HG03064 (cell line): ENCODE measurements around the gene MAML1.
"Not testable (repeated sequence)": the region's sequence is repeated elsewhere in the genome, so short reads cannot be mapped to it uniquely, and the experiment has no call there.

Experiments
- ATAC-seq: cut with Tn5 transposase; IDR thresholded peaks from one replicate; pipeline ENCODE4 v1.9.1; 2021; ENCODE audit warnings: low read depth; ENCODE audit not compliant: unreplicated experiment

MAML1 gene

DNA sequence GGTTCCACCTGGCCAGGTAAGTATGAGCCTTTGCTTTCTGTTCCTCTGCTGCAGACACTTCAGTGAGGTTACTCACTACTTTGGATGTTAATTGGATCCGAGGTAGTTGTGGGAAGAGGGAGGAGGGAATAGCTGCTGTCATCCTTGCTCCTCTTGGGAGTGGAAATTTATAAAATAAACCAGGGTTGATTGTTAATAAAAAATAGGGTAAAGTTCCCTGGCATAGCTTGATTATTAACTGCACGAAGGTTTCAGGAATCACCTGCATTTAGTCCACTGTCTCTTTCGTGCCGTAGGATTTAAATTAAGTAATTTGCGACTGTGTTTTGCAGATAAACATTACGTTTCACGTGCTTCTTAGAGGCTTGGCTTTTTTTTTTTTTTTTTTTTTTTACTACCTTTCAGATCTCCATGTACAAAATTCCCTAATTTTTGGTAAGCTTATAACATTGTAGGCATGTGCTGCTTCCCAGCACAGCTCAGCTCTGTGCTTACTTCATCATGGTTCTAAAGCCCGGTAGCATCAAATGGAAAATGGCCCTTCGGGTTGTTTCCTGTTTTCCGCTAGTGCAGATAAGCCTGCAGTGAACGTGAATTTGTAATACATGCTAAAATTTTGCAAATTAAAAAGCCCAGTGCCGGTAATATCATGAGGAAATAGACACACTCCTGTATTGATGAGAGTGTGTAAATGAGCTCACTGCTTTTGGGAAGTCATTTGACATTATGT is 34.3 kb downstream of the MAML1 start:
- no peak for ATAC-seq

DNA sequence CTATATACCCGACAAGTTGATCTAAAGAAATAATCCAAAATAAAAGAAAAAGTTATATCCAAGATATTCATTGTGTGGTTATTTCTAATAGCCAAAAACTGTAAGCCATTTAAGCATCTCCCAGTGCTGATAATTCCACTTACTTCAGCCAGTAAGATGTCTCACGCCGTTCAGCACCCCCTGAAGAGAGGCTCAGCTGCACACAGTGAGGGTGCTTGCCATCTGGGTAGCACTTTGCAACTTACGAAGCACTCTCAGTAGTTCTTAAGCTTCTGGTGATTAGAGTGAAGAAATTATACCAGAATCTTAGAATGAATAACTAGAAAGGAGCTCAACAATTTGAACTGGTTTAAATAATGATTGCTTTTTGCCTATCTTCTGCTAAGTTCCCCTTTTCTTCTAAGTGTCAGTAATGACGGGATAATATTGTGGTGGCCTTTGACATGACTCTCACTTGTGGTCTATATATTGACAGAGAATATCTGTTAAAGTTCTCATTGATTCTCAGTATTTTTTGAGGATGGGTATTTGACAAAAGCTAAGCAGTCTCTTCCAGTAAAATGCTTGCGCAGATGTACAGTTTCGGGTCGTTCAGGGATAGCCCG is 35.0 kb downstream of the MAML1 start:
- no peak for ATAC-seq

DNA sequence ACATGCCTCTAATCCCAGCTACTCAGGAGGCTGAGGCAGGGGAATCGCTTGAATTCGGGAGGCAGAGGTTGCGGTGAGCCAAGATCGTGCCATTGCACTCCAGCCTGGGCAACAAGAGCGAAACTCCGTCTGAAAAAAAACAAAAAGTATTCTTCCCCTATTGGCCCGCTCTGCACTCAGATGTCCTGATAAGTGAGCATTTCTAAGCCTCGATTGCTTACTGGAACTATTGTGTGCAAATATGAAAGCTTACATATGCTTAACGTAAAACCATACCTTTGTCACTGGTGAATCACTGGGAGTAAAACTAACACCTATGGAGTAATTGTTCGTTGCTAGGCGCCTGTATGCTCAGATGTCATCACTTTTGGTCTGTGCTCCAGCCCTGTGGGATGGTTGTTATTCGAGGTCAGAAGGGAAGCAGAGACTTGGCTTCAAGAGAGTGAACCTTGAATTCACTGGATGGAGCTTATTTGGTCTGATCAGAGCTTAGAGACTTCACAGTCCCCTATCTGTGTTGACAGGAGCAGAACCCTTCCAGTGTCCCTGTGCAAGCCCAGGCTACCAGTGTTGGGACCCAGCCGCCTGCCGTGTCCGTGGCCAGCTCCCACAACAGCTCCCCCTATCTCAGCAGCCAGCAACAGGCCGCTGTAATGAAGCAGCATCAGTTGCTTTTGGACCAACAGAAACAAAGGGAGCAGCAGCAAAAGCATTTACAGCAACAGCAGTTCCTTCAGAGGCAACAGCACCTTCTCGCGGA is 35.9 kb downstream of the MAML1 start:
- ATAC-seq, result no peak

DNA sequence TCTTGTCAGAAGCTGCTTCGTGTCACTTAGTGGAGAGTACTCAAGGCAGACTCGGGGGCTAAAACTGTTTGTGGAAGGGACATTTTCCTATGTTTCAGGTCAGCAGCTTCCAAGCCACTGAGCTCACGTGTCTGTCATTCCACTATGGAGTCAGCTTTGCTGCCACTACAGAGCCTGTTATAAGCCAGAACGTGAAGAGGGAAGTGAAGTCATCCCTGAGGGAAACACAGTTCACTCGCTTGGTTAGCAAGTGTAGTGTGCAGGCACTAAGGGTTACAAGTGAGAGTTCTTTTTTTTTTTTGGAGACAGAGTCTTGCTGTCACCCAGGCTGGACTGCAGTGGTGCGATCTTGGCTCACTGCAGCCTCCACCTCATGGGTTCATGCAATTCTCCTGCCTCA is 36.6 kb downstream of the MAML1 start:
- ATAC-seq, result no peak

DNA sequence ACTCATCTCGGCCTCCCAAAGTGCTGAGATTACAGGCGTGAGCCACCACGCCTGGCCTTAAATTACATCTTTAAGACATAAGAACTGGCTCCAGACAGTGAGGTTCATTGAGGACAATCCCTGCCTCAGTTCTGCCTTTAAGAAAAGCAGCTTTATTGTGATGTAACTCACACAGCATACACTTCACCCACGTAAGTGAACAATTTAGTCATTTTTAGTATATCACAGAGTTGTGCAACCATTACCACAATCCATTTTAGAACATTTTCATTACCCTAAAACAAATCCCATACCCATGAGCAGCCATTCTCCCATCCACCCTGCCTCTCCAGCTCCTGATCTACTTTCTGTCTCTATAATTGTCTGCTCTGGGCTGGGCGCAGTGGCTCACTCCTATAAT is 37.2 kb downstream of the MAML1 start:
- ATAC-seq, result no peak

DNA sequence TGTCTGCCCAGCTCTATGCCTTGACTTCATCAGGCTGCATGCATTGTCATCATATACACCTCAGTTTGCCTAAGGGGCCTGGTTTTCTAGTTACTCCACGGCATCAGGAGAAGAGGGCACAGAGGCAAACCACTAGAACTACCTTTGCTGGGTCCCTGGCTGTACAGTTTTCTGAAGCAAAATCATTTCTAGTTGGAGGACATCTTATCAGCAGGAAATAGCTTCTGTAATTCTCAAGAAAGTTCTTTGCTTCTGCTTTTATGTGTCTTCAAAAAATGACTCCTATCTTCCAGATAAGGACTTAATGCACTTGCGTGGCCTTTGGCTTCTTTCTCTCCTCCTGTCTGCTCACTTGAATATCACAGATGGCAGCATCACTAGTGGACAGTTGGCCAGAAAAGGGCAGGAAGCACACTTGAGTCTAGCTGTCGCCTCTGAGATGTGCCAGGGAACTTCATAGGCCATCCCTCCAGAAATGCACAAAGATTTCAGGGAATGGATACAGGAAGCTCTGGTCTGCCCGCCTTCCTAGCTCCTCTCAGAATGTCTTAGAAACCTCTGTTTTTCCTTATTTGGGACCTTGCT is 38.8 kb downstream of the MAML1 start:
- no peak for ATAC-seq

DNA sequence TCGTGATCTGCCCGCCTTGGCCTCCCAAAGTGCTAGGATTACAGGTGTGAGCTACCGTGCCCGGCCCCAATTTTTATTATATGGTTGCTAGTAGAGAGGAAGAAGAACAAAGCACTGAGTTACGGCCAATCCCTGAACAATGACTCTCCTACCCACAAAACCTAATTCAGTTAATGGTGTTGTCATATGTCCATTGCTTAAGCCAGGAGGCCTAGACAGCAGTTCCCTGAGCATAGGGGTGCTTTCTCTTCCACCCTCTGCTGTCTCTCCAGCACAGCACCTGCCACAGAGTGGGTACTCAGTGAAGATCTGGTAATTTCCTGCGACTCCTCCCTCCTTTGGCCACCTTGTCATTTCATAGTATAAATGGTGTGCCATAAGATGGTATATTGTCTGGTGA is 39.7 kb downstream of the MAML1 start:
- ATAC-seq, result no peak

DNA sequence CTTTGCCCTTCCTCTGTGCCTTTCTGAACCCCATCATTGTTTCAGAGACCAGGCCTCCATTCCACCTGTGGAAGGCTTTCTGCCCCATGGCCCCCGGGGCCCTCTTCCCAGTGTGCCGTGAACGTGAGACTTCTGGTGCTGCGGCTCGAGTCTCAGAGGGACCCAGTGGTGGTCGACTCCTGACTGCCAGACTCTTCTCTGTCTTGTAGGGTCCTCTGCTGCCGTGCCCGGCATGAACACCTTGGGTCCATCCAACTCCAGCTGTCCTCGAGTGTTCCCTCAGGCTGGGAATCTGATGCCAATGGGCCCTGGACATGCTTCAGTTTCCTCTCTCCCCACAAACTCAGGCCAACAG is 41.0 kb downstream of the MAML1 start:
- ATAC-seq, result no peak

DNA sequence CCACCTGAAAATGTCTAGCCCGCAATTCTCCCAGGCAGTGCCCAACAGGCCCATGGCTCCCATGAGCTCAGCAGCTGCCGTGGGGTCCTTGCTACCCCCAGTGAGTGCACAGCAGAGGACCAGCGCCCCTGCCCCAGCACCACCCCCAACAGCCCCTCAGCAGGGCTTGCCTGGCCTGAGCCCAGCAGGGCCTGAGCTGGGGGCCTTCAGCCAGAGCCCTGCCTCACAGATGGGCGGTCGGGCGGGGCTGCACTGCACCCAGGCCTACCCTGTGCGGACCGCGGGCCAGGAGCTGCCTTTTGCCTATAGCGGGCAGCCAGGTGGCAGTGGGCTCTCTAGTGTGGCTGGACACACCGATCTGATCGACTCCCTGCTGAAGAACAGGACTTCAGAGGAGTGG is 41.8 kb downstream of the MAML1 start:
- ATAC-seq, result no peak

DNA sequence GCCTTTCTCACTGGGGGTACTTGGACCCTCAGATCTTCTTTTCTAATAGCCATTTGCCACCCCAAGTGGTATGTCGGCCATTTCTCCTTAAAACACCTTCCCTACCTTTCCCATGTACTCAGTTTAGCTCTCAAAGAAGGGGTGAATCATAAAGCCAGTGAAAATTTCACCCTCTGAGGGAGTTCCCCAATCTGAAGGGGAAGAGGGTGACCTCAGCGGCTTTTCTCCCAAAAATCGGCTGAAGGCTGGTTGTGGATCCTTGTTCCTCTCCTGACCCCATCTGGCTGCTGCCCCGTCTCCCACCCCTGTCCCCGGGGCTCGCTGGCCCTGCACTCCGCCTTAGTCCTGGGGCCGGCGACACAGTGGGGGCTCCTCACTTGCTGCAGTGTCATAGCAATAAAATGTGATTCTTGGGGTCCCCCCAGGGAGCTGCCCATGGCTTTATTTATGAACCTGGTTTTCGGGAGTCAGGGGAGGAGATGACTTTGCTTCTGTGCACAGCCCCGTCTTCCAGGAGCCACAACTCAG is 43.9 kb downstream of the MAML1 start:
- ATAC-seq, result no peak

DNA sequence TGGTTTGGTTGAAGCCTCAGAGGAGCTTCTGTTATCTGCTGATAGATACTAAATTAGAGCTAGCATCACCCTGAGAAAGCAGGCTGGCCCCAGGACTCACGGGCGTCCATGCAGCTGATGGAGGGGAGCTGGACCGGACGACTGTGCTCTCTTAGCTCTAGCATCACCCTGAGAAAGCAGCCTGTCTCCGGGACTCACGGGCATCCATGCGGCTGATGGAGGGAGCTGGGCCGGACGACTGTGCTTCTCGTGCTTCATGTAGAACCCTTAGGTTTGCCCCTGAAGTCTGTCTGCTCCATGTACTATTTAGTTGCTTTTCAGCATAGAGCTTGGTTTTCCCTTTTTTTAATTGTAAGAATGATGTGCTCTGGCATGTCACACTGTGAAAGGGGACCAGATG is 44.8 kb downstream of the MAML1 start:
- ATAC-seq, result no peak

DNA sequence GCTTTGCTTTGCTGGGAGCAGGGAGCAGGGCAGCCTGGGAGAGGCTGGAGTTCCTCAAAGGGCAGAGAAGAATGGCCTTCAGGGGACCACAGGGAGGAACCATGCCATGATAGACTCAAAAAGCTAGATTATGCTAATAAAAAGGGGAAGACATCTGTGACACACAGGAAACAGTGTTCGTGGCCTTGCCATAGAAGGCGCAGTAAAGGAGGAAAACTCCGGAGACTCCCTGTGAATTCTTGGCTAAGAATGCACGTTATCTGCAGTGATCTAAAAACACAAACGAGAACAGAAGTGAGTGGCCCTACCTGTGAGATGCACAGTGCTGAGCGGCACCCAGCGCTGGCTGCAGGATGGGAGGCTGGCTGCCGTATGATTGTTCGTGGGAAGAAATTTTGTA is 45.3 kb downstream of the MAML1 start:
- ATAC-seq, result no peak

DNA sequence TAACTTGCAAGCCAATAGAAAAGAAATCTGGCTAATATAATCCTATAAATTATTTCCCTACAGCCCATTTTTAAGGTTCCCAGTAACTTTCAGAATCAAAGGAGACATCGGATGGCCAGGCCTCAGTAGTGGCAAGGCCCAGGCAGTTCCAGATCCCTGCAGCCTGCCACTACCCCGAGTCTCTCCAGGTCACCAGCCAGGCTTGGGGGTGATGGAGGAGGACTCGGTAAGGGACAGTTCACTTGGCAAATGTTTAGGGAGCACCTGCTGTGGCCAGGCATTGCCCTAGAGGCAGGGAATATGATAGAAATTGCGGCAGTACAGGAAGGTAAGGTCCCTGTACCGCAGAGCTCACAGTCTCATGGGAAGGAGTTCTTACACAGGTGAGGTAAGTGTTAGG is 46.0 kb downstream of the MAML1 start:
- ATAC-seq, result no peak

DNA sequence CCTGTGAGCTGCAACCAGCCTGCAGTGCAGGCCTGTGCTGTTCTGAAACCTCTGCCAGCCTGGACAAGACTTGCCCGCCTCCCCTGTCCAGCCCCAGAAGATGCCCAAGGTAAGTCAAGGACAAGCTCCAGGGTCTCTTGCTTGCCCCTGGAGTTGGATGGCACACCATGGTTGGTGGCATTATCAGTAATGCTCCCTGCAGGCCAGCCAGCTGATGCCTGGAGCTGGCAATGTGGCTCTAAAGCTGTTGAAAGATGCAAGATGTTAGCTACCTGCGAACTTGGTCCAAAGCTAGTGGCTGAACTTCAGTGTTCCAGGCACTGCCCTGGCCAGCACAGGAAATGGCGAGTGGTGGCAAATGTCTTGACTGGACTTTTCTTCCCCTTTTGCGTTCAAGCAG is 47.2 kb downstream of the MAML1 start:
- ATAC-seq, result no peak

DNA sequence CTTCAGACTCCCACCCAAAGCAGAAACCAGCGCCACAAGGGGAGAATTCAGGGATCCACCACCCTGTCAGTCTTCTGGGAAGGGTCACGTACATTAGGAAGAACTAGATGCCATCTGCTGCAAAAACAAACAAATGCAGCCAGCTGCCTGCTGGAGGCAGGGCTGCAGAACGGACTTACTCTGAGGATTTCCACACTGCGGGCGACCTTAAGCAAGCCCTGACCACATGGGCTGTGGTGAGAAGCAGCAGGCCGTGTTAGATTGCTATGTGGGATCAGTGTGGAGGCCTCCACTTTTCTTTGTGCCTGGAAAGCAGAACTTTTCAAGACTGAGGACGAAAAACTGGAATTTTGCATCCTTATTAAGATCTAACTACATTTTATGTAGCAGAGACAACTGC is 47.7 kb downstream of the MAML1 start:
- no peak for ATAC-seq

DNA sequence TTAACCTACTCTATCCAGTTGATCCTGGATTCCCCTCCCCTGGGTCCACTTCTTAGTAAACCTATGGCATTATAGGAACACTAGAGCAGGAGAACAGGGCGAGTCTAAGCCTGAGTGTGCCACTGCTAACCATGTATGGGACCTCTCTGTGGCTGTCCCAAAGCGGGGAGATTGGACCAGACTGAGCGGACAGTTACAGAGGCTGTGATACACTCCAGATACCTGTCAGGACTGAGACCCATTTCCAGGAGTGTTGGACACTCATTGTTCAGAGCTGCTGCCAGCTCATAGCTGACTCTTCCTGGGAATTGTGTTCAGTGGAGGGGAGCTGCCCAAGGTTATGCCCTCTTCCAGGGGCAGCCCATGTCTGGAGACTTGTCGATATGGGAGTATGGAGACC is 49.2 kb downstream of the MAML1 start:
- ATAC-seq, result no peak

DNA sequence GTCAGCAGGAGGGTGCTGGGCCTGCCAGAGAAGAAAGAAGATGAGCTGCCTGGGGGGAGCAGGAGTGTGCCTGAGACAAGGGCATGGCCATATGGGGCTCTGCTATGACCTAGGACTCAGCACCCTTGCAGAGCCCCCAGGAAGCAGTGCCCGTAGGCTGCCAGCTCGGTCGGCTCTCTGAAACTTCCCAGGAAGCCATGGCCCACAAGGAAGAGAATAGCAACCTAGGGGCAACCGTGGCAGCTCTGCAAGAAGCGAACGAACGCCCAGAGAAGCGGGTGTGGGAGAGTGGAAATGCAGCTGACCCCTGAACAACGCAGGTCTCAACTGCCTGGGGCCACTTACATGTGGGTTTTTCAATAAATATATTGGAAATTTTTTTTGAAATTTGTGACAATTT is 50.5 kb downstream of the MAML1 start:
- no peak for ATAC-seq

DNA sequence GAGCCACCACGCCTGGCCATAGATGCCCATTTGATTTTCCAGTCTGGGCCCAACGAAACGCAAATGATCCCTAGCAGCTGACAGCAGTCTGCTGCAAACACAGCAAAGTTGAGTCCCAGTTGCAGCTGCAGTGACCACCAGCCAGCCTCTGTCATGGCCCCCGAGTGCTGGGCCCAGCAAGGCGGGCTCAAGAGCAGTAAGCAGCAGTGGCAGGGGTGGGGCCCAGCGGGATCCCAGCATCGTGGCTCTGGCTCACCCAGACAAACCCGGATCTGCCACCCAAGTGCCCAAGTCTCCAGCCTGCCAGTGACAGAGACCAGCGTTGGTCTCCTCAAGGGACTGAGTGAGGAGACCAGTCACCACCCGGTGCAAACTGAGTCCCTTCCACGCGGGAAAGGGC is 54.2 kb downstream of the MAML1 start:
- ATAC-seq, result no peak

DNA sequence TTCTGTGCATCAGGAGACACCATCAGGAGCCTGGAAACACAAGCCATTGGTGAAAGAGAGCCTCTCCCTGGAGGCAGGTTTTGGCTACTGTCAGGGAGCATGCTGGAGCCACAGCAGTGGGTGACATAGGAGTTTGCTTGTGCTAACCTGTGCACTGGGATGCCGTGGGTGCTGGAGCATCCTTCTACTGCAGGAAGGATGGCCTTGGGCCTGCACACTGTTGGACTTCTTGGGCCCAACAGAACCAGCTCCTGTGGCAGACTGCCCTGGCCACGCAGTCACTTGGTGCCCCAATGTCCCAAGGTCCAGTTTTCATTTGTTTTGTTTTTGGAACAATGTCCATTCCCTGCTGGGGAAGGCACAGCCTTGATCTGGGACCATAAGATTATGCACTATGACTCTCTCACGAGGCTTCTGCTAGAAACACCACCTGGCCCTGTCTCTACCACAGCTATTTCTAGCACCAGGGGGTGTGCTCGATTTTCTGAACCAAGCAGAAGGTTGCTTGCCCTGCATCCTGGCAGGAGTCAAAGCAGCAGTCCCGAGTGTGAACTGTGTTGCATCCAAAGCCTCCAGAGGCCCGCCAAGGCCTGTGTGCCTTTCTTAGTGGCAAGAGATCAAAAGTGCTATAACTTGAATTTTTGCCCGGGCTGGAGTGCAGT is 55.7 kb downstream of the MAML1 start:
- no peak for ATAC-seq

DNA sequence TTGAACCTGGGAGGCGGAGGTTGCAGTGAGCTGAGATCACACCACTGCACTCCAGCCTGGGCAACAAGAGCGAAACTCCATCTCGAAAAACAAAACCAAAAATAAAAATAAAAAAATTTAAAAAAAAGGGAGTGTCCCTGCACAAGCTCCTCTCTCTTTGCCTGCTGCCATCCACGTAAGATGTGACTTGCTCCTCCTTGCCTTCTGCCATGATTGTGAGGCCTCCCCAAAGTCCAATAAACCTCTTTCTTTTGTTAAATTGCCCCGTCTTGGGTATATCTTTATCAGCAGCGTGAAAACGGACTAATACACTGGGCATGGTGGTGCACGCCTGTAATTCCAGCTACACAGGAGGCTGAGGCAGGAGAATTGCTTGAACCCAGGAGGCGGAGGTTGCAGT is 56.7 kb downstream of the MAML1 start:
- ATAC-seq, result not testable (repeated sequence)
